SK-N-SH (cell line): Measurements from ENCODE around the gene UQCRHL.

ENCODE experiments used
- CHD2 ChIP-seq: fragments of 150-350 bp; IDR thresholded peaks from 2 replicates; pipeline ENCODE4 v1.6.1; 2018; ENCODE audit warnings: low read length; ENCODE audit not compliant: partially characterized antibody
- EP300 ChIP-seq, 2 experiments: IDR thresholded peaks; 2 replicates each; pipeline versions ENCODE4 v1.4.0 to v1.6.1; 2012; ENCODE audit warnings: borderline replicate concordance in 1 of 2, low read depth in 1 of 2, low read length in 1 of 2
- EZH2phosphoT487 ChIP-seq: fragments of 200-600 bp; sonication (generic); IDR thresholded peaks from 2 replicates; pipeline ENCODE4 v1.6.1; 2017; ENCODE audit warnings: low read depth, mixed run types, mild to moderate bottlenecking, antibody characterized with exemption, moderate library complexity, borderline replicate concordance
- FOSL2 ChIP-seq: IDR thresholded peaks from 2 replicates; pipeline ENCODE4 v1.4.0; 2012; ENCODE audit warnings: low read depth, mild to moderate bottlenecking, moderate library complexity, borderline replicate concordance
- GABPA ChIP-seq: IDR thresholded peaks from 2 replicates; pipeline ENCODE4 v1.4.0; 2012; ENCODE audit warnings: low read depth, mild to moderate bottlenecking
- MXI1 ChIP-seq: IDR thresholded peaks from 2 replicates; pipeline ENCODE4 v1.6.1; 2012; ENCODE audit warnings: mild to moderate bottlenecking, low read depth, low read length, improper control_type of control experiment
- POLR2AphosphoS5 ChIP-seq: IDR thresholded peaks from 2 replicates; pipeline ENCODE4 v1.6.1; 2012; ENCODE audit warnings: low read depth, low read length
- USF2 ChIP-seq: fragments of 150-350 bp; IDR thresholded peaks from 2 replicates; pipeline ENCODE4 v1.6.1; 2017; ENCODE audit warnings: antibody characterized with exemption, low read length, low read depth, borderline replicate concordance
- YY1 ChIP-seq: IDR thresholded peaks from 2 replicates; pipeline ENCODE4 v1.4.0; 2012; ENCODE audit warnings: low read depth, mild to moderate bottlenecking
- ZBTB33 ChIP-seq: IDR thresholded peaks from 2 replicates; pipeline ENCODE4 v1.4.0; 2012; ENCODE audit warnings: low read depth, borderline replicate concordance
- TF ChIP-seq, protein P1 (sequence below): fragments of 200-600 bp; sonication (generic); IDR thresholded peaks from 2 replicates; pipeline ENCODE4 v1.6.1; 2017; ENCODE audit warnings: antibody characterized with exemption, mild to moderate bottlenecking, moderate library complexity

GRCh38 chr1:15837931-15838330 is 30.5 kb upstream of the UQCRHL start:
- TF ChIP-seq, protein P1, sequence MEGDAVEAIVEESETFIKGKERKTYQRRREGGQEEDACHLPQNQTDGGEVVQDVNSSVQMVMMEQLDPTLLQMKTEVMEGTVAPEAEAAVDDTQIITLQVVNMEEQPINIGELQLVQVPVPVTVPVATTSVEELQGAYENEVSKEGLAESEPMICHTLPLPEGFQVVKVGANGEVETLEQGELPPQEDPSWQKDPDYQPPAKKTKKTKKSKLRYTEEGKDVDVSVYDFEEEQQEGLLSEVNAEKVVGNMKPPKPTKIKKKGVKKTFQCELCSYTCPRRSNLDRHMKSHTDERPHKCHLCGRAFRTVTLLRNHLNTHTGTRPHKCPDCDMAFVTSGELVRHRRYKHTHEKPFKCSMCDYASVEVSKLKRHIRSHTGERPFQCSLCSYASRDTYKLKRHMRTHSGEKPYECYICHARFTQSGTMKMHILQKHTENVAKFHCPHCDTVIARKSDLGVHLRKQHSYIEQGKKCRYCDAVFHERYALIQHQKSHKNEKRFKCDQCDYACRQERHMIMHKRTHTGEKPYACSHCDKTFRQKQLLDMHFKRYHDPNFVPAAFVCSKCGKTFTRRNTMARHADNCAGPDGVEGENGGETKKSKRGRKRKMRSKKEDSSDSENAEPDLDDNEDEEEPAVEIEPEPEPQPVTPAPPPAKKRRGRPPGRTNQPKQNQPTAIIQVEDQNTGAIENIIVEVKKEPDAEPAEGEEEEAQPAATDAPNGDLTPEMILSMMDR = no peak
- TF ChIP-seq GABPA = no peak
- TF ChIP-seq EP300 (IDR thresholded peaks at IDR 0.05; ENCODE audit: borderline replicate concordance in 1 of 2, low read depth in 1 of 2, low read length in 1 of 2) = no peak
- no peak for TF ChIP-seq EZH2phosphoT487
- TF ChIP-seq POLR2AphosphoS5 = no peak
- no peak for TF ChIP-seq YY1
- no peak for TF ChIP-seq FOSL2
- no peak for TF ChIP-seq MXI1
- TF ChIP-seq ZBTB33 = no peak
- no peak for TF ChIP-seq CHD2
- no peak for TF ChIP-seq USF2
